ENCODE data around the gene APOBEC3G.
"Not testable (repeated sequence)": the region's sequence is repeated elsewhere in the genome, so short reads cannot be mapped to it uniquely, and the experiment has no call there.

GRCh38 chr22:39072581-39072981, 4.5 kb upstream of the APOBEC3G start:
- not testable (repeated sequence) for TF ChIP-seq CTCF (IDR thresholded peaks at IDR 0.05); EP300 (IDR thresholded peaks at IDR 0.05; ENCODE audit: low read depth); POLR2AphosphoS5 (IDR thresholded peaks at IDR 0.05); POLR2A (IDR thresholded peaks at IDR 0.05)
